SK-N-SH (cell line): ENCODE measurements around the gene DLG4. TPM values are rescaled to one million over a fixed set of nuclear protein-coding genes. Genes with fewer than 3 reads are reported as not detected.
A peak's percentile ranks its signal among the peaks of the same experiment; 100 is the strongest.

Experiments
- CTCF ChIA-PET: fragments of 300-600, 350-600 bp; formaldehyde crosslinking; extraction: SDS; loops from one replicate; lab custom pipeline; 2021; lab: Yijun Ruan, JAX
- POLR2A ChIA-PET: fragments of 350-600 bp; sonication (Branson Sonifier 250); formaldehyde crosslinking; extraction: SDS; loops from one replicate; lab custom pipeline; 2020; ENCODE audit warnings: antibody characterized with exemption, inconsistent platforms; lab: Yijun Ruan, JAX
- DNase-seq: peaks from one replicate; pipeline ENCODE4 v3.0.0; 2012
- H2AFZ ChIP-seq: fragments of 200-600 bp; sonication (generic); 2 replicates; pipeline ENCODE4 v1.8.1; 2016; ENCODE audit warnings: antibody characterized with exemption, mild to moderate bottlenecking, low read depth
- H3F3A ChIP-seq: fragments of 200-600 bp; sonication (generic); replicated peaks from 2 replicates; pipeline ENCODE3; 2016; ENCODE audit warnings: antibody characterized with exemption, mild to moderate bottlenecking; ENCODE audit not compliant: insufficient read depth
- H3K27ac ChIP-seq, 2 experiments: fragments of 200-500 bp in 1 of 2; fragments of 200-600 bp in 1 of 2; sonication (Bioruptor generic) in 1 of 2; sonication (generic), shearing (Covaris generic) in 1 of 2; 2 replicates each; pipeline versions ENCODE4 v1.5.1 to v1.6.1; 2014 to 2016; ENCODE audit warnings: low read depth in 2 of 2, inconsistent platforms in 1 of 2, low read length in 1 of 2, mild to moderate bottlenecking in 1 of 2, mixed read lengths in 1 of 2
- H3K27me3 ChIP-seq: fragments of 200-600 bp; sonication (generic), shearing (Covaris generic); 2 replicates; pipeline ENCODE4 v1.6.1; 2016; ENCODE audit warnings: mixed run types; ENCODE audit not compliant: insufficient read depth
- H3K36me3 ChIP-seq, 2 experiments: fragments of 200-500 bp in 1 of 2; fragments of 200-600 bp in 1 of 2; sonication (Bioruptor generic) in 1 of 2; sonication (generic) in 1 of 2; replicated peaks in 1 of 2; 2 replicates each; pipeline versions ENCODE3 to v1.5.1; 2014 to 2016; ENCODE audit warnings: low read length in 1 of 2, mild to moderate bottlenecking in 1 of 2; ENCODE audit not compliant: insufficient read depth in 2 of 2, control insufficient read depth in 1 of 2
- H3K4me1 ChIP-seq, 2 experiments: fragments of 200-500 bp in 1 of 2; fragments of 200-600 bp in 1 of 2; sonication (Bioruptor generic) in 1 of 2; sonication (generic), shearing (Covaris generic) in 1 of 2; 2 replicates each; pipeline versions ENCODE4 v1.5.1 to v1.6.1; 2014 to 2016; ENCODE audit warnings: low read depth in 1 of 2, low read length in 1 of 2, mixed run types in 1 of 2; ENCODE audit not compliant: insufficient read depth in 2 of 2, control insufficient read depth in 1 of 2
- H3K4me2 ChIP-seq: fragments of 200-600 bp; sonication (generic), shearing (Covaris generic); 2 replicates; pipeline ENCODE4 v1.6.1; 2017; ENCODE audit warnings: mixed run types
- H3K4me3 ChIP-seq, 2 experiments: fragments of 200-500 bp in 1 of 2; fragments of 200-600 bp in 1 of 2; sonication (Bioruptor generic) in 1 of 2; sonication (generic), shearing (Covaris generic) in 1 of 2; 2 replicates each; pipeline versions ENCODE4 v1.5.1 to v1.8.1; 2014 to 2016; ENCODE audit warnings: low read depth in 2 of 2, inconsistent platforms in 1 of 2, low read length in 1 of 2, mild to moderate bottlenecking in 1 of 2, mixed read lengths in 1 of 2, moderate library complexity in 1 of 2
- H3K79me2 ChIP-seq: fragments of 200-600 bp; sonication (generic); 2 replicates; pipeline ENCODE4 v1.8.1; 2017; ENCODE audit warnings: mild to moderate bottlenecking; ENCODE audit not compliant: insufficient read depth
- H3K9ac ChIP-seq: fragments of 200-600 bp; sonication (generic); 2 replicates; pipeline ENCODE4 v1.6.1; 2017; ENCODE audit warnings: mixed run types
- H3K9me2 ChIP-seq: fragments of 200-600 bp; sonication (generic); 2 replicates; pipeline ENCODE4 v1.6.1; 2017; ENCODE audit warnings: mixed run types
- H3K9me3 ChIP-seq: fragments of 200-600 bp; sonication (generic); 2 replicates; pipeline ENCODE4 v1.6.1; 2017; ENCODE audit warnings: mixed run types, mild to moderate bottlenecking, moderate library complexity
- H4K20me1 ChIP-seq: fragments of 200-600 bp; sonication (generic); 2 replicates; pipeline ENCODE4 v1.6.1; 2017; ENCODE audit warnings: mild to moderate bottlenecking, mixed run types; ENCODE audit not compliant: insufficient read depth
- CHD2 ChIP-seq: fragments of 150-350 bp; IDR thresholded peaks from 2 replicates; pipeline ENCODE4 v1.6.1; 2018; ENCODE audit warnings: low read length; ENCODE audit not compliant: partially characterized antibody
- ELF1 ChIP-seq: IDR thresholded peaks from 2 replicates; pipeline ENCODE4 v1.4.0; 2012
- EZH2phosphoT487 ChIP-seq: fragments of 200-600 bp; sonication (generic); IDR thresholded peaks from 2 replicates; pipeline ENCODE4 v1.6.1; 2017; ENCODE audit warnings: low read depth, mixed run types, mild to moderate bottlenecking, antibody characterized with exemption, moderate library complexity, borderline replicate concordance
- GATA2 ChIP-seq: sonication (generic); formaldehyde crosslinking; IDR thresholded peaks from 2 replicates; pipeline ENCODE4 v1.5.0; 2020; ENCODE audit warnings: mild to moderate bottlenecking, missing genetic modification reagents
- MAX ChIP-seq: IDR thresholded peaks from 2 replicates; pipeline ENCODE4 v1.4.0; 2012; ENCODE audit warnings: low read depth
- NFIC ChIP-seq: IDR thresholded peaks from 2 replicates; pipeline ENCODE4 v1.4.0; 2012; ENCODE audit warnings: borderline replicate concordance
- NRF1 ChIP-seq: IDR thresholded peaks from 2 replicates; pipeline ENCODE4 v1.6.1; 2012; ENCODE audit warnings: low read depth, mild to moderate bottlenecking, low read length
- PBX3 ChIP-seq: IDR thresholded peaks from 2 replicates; pipeline ENCODE4; 2012
- REST ChIP-seq: IDR thresholded peaks from 2 replicates; pipeline ENCODE4 v1.6.1; 2012; ENCODE audit warnings: mild to moderate bottlenecking, low read depth, low read length, moderate library complexity
- RFX5 ChIP-seq: IDR thresholded peaks from 2 replicates; pipeline ENCODE4 v1.6.1; 2012; ENCODE audit warnings: mild to moderate bottlenecking, improper control_type of control experiment, low read length
- SIN3A ChIP-seq: IDR thresholded peaks from 2 replicates; pipeline ENCODE4 v1.6.1; 2012; ENCODE audit warnings: low read depth, mild to moderate bottlenecking, low read length, moderate library complexity, borderline replicate concordance
- SMC3 ChIP-seq: IDR thresholded peaks from 2 replicates; pipeline ENCODE4 v1.6.1; 2012; ENCODE audit warnings: low read depth, low read length, improper control_type of control experiment
- TEAD4 ChIP-seq: IDR thresholded peaks from 2 replicates; pipeline ENCODE4 v1.4.0; 2012; ENCODE audit warnings: mild to moderate bottlenecking, borderline replicate concordance; ENCODE audit not compliant: insufficient read depth
- YY1 ChIP-seq: IDR thresholded peaks from 2 replicates; pipeline ENCODE4 v1.4.0; 2012; ENCODE audit warnings: low read depth, mild to moderate bottlenecking
- ZBTB33 ChIP-seq: IDR thresholded peaks from 2 replicates; pipeline ENCODE4 v1.4.0; 2012; ENCODE audit warnings: low read depth, borderline replicate concordance
- WGBS: methylation state at CpG from one replicate; pipeline ENCODE4 v1.1.6; 2017; ENCODE audit warnings: low lambda C conversion rate; 5-methylcytosine and 5-hydroxymethylcytosine counted together
- polyA plus RNA-seq, 3 experiments: library from polyadenylated mRNA; depleted of rRNA; stranded (reverse); fragments of >200 nt; gene quantifications; 2 replicates each; pipeline ENCODE4 v1.2.3, GENCODE V29; 2012

DLG4 gene
- polyA plus RNA-seq, 1 of the 3 experiments (the other 2 are of a cell fraction), result 30.5 TPM

- no peak for DNase-seq
- H3K79me2 ChIP-seq, result peaks cover 64% of the 10 kb centered on the region
- H3K9ac ChIP-seq, result no peak overlapping the region
- peaks cover 27% of the 10 kb centered on the region for H3F3A ChIP-seq
- no peak overlapping the region for H2AFZ ChIP-seq
- no peak overlapping the region; a peak in 1 of 4 replicates for H3K27ac ChIP-seq
- peak overlapping the region; percentile 95; the same call in 1 of the 2 replicates for H3K4me2 ChIP-seq
- POLR2A ChIA-PET, result interaction anchor here (0.9 kb wide), 1 partner anchor 9 kb away, joined by 3 read pairs; no protein-coding TSS in a partner anchor
- TF ChIP-seq GATA2 (CRISPR knock-in tag) (no peak), SMC3 (no peak), SIN3A (no peak)
- peaks cover 18 to 26% of the 10 kb centered on the region in 2 experiments for H3K36me3 ChIP-seq
- no peaks in the 10 kb centered on the region for H4K20me1 ChIP-seq
- H3K27me3 ChIP-seq, result no peaks in the 10 kb centered on the region
- WGBS, result 95% methylated on average over 4 of the region's 4 CpGs
- no peaks in the 10 kb centered on the region for H3K9me2 ChIP-seq
- CTCF ChIA-PET, result interaction anchor here (0.7 to 1.5 kb wide), 3 partner anchors 47 to 664 kb away, joined by 3 to 6 read pairs (median 3); no protein-coding TSS in a partner anchor
- H3K9me3 ChIP-seq, result no peaks in the 10 kb centered on the region
- peaks cover 9 to 23% of the 10 kb centered on the region in 2 experiments; a peak in 3 of 4 replicates for H3K4me1 ChIP-seq
- H3K4me3 ChIP-seq, result no peak overlapping the region
Observed at GRCh38 chr17:7248796-7249195, 29.2 kb upstream of the DLG4 start.

GRCh38 chr17:7246779-7247178, 27.1 kb upstream of the DLG4 start:
- POLR2A ChIA-PET, result no interaction called here
- Histone ChIP-seq H3K4me2 (no peak overlapping the region), H3K9ac (no peak overlapping the region)

More at GRCh38 chr17:7246779-7247178, 27.1 kb upstream of the DLG4 start:
- no peaks in the 10 kb centered on the region for H4K20me1 ChIP-seq
- no peaks in the 10 kb centered on the region for H3K27me3 ChIP-seq
- CTCF ChIA-PET, result interaction anchor here (1.0 to 1.3 kb wide), 2 partner anchors 33 to 49 kb away, joined by 5 read pairs; no protein-coding TSS in a partner anchor
- no peaks in the 10 kb centered on the region for H3K9me3 ChIP-seq
- no peak overlapping the region for H2AFZ ChIP-seq
- H3K4me3 ChIP-seq, result no peak overlapping the region
- no peak overlapping the region for H3K27ac ChIP-seq
- DNase-seq, result no peak
- H3K9me2 ChIP-seq, result no peaks in the 10 kb centered on the region
- 91% methylated on average over 3 of the region's 5 CpGs for WGBS
- H3K36me3 ChIP-seq, result peaks cover 18 to 31% of the 10 kb centered on the region in 2 experiments
- peaks cover 6 to 24% of the 10 kb centered on the region in 2 experiments; a peak in 3 of 4 replicates for H3K4me1 ChIP-seq
- peaks cover 61% of the 10 kb centered on the region for H3K79me2 ChIP-seq
- no peak for TF ChIP-seq CHD2
- no peak for TF ChIP-seq TEAD4
- no peak for TF ChIP-seq ELF1
- no peak for TF ChIP-seq RFX5
- TF ChIP-seq ZBTB33, result no peak
- no peak for TF ChIP-seq NFIC
- no peak for TF ChIP-seq MAX
- no peak for TF ChIP-seq EZH2phosphoT487
- no peak for TF ChIP-seq REST
- TF ChIP-seq PBX3, result no peak
- no peak for TF ChIP-seq NRF1
- TF ChIP-seq YY1, result no peak
- peaks cover 23% of the 10 kb centered on the region for H3F3A ChIP-seq
